ENCODE data around the gene BAD.

Gene BAD

DNA sequence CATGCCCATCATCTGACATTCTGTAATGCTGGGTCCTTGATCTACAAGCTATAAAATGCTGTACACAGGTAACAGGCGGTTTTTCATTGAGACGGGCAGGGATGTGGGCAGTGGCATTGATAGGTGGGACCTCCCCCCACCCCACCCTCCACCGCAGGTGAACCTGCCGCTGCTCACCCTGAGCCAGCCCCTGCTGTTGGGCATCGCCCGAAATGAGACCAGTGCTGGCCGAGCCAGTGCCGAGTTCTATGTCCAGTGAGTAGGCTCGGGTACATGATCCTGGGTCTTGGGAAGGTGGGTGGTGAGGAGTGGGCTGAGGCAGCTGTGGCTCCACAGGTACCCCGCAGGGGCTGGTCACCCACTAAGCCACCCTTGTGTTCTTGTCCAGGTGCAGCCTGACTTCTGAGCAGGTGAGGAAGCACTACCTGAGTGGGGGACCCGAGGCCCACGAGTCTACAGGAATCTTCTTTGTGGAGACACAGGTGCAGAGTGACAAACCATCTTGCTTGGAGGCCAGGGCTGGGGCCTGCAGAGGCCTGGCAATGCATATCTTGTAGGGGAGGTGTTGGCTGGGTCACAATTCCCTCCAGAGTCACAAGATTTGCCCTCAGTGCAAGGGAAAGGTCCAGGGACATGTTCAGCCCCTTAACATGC, 55.2 kb downstream of the BAD start:
- no peak for DNase-seq (ENCODE audit: low spot score)

DNA sequence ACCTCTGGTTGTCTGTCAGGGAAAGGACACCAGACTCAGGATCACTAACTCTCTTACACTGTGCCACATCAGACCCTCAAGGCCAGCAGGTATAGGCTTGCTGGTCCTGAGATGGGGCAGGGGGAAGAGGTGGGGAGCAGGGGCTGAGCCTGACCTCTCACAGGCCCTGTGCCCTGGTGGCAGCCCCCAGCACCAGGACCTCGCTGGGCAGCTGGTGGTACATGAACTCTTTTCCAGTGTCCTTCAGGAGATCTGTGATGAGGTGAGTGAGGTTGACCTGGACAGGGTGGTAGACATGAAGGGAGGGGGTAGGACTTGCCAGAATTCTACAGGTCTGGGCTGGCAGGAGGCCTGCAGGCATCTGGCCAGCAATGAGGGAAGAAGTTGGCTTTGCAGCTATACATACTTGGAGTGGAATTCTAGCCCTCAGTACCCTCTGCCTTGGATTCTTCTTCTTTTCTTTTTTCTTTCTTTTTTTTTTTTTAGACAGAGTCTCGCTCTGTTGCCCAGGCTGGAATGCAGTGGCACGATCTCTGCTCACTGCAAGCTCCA, 57.0 kb downstream of the BAD start:
- DNase-seq (ENCODE audit: low spot score), result no peak

DNA sequence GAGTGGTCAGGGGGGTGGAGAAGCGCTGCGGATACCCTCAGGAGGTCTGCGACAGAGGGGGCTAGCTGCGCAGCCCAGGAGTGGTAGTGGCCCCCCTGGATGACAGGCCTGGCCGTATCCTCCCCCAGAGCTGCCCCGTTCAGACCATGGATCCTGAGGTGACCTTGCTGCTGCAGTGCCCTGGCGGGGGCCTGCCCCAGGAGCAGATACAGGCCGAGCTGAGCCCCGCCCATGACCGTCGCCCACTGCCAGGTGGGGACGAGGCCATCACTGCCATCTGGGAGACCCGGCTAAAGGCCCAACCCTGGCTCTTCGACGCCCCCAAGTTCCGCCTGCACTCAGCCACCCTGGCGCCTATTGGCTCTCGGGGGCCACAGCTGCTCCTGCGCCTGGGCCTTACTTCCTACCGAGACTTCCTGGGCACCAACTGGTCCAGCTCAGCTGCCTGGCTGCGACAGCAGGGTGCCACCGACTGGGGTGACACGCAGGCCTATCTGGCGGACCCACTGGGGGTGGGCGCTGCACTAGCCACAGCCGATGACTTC, 57.9 kb downstream of the BAD start:
- DNase-seq (ENCODE audit: low spot score), result peak; percentile 67

- DNase-seq (ENCODE audit: low spot score), result peak; percentile 93
Observed at GRCh38 chr11:64225608-64226506, 58.6 kb downstream of the BAD start, which contains the start of the genes NUDT22 and TRPT1. TSS of gene NUDT22 (plus strand) at chr11:64226274. CDS start at chr11:64226653, 379 bp downstream. TSS of gene TRPT1 (minus strand) at chr11:64226186. CDS start at chr11:64225860, 326 bp downstream.

DNA sequence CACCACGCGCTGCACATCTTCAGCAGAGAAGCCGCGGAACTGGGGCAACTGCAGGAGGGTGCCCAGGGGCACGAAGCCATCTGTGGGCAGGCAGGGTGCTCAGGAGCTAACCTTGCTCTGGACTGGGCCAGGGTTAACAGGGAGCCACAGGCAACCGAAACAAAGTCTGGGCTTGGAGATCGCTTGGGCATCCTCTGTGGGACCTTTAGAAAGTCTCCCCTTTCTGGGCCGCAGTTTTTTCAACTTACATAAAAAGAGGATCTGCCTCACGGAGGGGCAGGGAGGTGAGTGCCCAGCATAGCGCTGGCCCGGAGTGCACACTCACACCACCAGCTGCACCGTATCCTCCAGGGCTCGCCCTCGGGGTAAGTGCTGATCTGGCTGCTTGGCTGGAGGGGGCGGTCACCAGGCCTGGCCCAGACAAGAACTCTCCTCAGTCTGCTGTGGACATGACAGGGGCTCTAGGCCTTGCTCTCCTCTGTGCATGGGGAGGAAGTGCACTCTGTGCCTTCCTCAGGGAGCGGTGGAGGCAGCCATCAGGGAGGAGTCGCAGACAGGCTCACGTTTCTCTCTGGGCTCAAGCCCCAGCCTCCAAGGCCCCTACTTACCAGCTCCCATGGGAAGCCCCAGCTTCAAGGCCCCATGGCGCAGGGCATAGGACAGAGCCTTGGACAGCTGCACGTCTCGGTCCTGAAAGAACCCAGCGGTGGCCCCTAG, 59.4 kb downstream of the BAD start:
- no peak for DNase-seq (ENCODE audit: low spot score)

DNA sequence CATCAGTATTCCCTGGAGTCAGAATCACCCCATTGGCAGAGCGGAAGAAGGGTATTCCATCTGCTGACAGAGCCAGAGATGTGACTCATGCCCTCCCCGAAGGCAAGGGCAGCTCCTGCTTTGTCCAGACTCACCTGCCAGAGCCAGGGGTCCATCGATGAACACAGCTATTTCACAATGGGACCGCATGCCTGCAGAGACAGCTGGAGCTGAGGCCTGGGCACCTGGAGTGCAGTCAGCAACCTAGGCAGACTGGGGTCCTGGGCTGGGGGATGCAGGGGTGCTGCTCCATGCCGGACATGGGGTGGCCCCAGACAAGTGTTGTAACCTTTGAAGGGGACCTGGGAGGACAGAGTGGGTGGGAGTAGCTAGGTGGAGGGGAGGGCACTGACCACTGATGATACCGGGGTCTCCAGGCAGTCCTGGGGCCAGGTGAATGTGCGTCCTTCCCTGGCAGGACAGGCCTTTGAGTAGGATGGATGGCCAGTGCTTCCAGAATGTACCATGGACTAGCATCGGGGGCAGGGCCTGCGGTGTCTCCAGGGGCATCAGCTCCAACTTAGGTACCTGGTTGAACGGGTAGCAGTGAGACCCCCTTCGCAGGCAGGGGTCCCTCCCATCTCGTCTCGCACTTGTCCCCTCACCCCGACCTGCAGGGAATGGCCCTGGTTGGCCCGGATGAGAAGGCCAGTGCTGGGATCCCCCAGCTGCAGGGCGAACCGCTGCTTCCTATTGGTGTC, 60.1 kb downstream of the BAD start:
- DNase-seq (ENCODE audit: low spot score), result no peak

GRCh38 chr11:64223001-64223651, 61.3 kb downstream of the BAD start:
- no peak for DNase-seq (ENCODE audit: low spot score)

- DNase-seq (ENCODE audit: low spot score), result no peak
Observed at GRCh38 chr11:64222651-64223000, 61.8 kb downstream of the BAD start.

GRCh38 chr11:64220798-64221197, 63.7 kb downstream of the BAD start:
- no peak for DNase-seq (ENCODE audit: low spot score)

DNA sequence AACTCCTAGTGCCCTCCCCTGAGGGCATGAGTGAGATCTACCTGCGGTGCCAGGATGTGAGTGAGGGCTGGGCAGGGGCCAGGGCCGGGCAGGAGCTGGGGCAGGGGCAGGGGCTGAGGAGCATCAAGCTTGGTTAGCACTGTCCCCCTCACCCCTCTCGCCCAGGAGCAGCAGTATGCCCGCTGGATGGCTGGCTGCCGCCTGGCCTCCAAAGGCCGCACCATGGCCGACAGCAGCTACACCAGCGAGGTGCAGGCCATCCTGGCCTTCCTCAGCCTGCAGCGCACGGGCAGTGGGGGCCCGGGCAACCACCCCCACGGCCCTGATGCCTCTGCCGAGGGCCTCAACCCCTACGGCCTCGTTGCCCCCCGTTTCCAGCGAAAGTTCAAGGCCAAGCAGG, 64.2 kb downstream of the BAD start:
- DNase-seq (ENCODE audit: low spot score), result no peak

Measured in activated CD4-positive, alpha-beta T cell treated with anti-CD3 and anti-CD28 coated beads, Interleukin-2, Interleukin-4, amounts not matched to agents 100 ng/mL and 50 ng/mL, durations not matched to agents 16 hours and 8 hours (primary cell).